ENCODE measurements around the gene IL36RN.

Gene IL36RN

DNA sequence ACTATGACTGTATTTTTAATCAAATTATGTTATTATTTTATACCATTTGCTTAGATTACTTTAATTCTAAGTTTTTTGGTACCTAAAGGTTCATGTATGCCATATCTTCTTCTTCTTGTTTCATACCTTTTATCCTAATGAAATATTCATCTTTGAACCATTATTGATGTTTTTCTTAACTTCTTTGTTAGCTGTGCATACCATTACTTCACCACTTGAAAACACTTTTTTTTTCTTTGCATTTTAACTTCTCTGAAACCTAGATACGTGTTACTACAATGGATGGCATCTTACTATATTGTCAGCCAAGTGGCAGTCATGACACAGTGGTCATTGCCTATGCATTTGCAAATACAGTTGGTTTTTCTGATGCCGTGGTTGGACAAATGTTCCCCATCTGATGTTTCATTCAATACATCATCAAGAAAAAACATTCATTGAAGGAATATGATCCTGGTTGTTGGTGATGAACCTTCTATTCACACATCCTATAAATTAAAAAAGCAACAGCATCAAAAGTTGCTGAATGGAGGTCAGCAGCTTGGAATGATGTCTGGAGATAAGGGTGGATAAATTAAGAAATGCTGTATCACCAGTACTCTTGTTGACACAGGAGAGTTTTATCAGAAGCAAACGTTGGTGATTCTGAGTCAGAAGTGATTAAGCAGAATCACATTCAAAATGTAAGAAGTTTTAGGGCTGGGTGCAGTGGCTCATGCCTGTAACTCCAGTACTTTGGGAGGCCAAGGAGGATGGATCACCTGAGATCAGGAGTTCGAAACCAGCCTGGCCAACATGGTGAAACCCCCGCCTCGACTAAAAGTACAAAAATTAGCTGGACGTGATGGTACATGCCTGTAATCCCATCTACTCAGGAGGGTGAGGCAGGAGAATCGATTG lies 46.3 kb upstream of the IL36RN start:
- no peak overlapping the region for H3K4me2 ChIP-seq (ENCODE audit: low read length)
- H3K4me3 ChIP-seq (ENCODE audit: low read length) = no peak overlapping the region
- no peaks in the 10 kb centered on the region for H3K36me3 ChIP-seq (replicated peaks; ENCODE audit: low read depth, low read length)
- no peak overlapping the region for H3K9ac ChIP-seq (ENCODE audit: low read length)
- no peaks in the 10 kb centered on the region for H4K20me1 ChIP-seq (ENCODE audit: insufficient read depth, low read length)
- TF ChIP-seq, protein P1, sequence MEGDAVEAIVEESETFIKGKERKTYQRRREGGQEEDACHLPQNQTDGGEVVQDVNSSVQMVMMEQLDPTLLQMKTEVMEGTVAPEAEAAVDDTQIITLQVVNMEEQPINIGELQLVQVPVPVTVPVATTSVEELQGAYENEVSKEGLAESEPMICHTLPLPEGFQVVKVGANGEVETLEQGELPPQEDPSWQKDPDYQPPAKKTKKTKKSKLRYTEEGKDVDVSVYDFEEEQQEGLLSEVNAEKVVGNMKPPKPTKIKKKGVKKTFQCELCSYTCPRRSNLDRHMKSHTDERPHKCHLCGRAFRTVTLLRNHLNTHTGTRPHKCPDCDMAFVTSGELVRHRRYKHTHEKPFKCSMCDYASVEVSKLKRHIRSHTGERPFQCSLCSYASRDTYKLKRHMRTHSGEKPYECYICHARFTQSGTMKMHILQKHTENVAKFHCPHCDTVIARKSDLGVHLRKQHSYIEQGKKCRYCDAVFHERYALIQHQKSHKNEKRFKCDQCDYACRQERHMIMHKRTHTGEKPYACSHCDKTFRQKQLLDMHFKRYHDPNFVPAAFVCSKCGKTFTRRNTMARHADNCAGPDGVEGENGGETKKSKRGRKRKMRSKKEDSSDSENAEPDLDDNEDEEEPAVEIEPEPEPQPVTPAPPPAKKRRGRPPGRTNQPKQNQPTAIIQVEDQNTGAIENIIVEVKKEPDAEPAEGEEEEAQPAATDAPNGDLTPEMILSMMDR (IDR thresholded peaks at IDR 0.05; ENCODE audit: low read depth, low read length) = no peak
- no peaks in the 10 kb centered on the region for H3K79me2 ChIP-seq (ENCODE audit: low read length)
- H3K4me1 ChIP-seq (ENCODE audit: low read length) = peaks cover 11% of the 10 kb centered on the region
- no peak overlapping the region for H2AFZ ChIP-seq (ENCODE audit: low read depth, low read length)
- no peaks in the 10 kb centered on the region for H3K27me3 ChIP-seq (ENCODE audit: low read depth, low read length)
- no peak overlapping the region for H3K27ac ChIP-seq (ENCODE audit: low read length)
- H3K9me3 ChIP-seq (ENCODE audit: insufficient read depth, low read length) = no peaks in the 10 kb centered on the region

DNA sequence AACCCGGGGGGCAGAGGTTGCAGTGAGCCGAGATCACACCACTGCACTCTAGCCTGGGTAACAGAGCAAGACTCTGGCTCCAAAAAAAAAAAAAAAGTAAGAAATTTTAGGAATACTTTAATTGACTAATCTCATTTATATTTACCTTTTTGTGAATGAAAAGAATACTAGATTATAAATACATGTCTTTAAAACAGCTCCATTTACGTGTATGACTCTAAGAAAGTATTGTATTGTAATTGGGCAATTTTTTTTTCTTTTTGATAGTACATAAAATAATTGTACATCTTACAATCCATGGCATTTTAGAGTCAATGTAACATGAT lies 45.7 kb upstream of the IL36RN start:
- TF ChIP-seq EZH2phosphoT487 (IDR thresholded peaks at IDR 0.05; ENCODE audit: low read depth) = no peak
- TF ChIP-seq, protein P1 (IDR thresholded peaks at IDR 0.05; ENCODE audit: low read depth, low read length) = no peak
- no peaks in the 10 kb centered on the region for H3K36me3 ChIP-seq (replicated peaks; ENCODE audit: low read depth, low read length)
- H3K4me2 ChIP-seq (ENCODE audit: low read length) = no peak overlapping the region
- H3K9me3 ChIP-seq (ENCODE audit: insufficient read depth, low read length) = no peaks in the 10 kb centered on the region
- no peak overlapping the region for H3K27ac ChIP-seq (ENCODE audit: low read length)
- H2AFZ ChIP-seq (ENCODE audit: low read depth, low read length) = no peak overlapping the region
- H3K4me3 ChIP-seq (ENCODE audit: low read length) = no peak overlapping the region
- H3K4me1 ChIP-seq (ENCODE audit: low read length) = peaks cover 11% of the 10 kb centered on the region
- H3K27me3 ChIP-seq (ENCODE audit: low read depth, low read length) = no peaks in the 10 kb centered on the region
- H3K9ac ChIP-seq (ENCODE audit: low read length) = no peak overlapping the region
- H3K79me2 ChIP-seq (ENCODE audit: low read length) = no peaks in the 10 kb centered on the region
- H4K20me1 ChIP-seq (ENCODE audit: insufficient read depth, low read length) = no peaks in the 10 kb centered on the region

DNA sequence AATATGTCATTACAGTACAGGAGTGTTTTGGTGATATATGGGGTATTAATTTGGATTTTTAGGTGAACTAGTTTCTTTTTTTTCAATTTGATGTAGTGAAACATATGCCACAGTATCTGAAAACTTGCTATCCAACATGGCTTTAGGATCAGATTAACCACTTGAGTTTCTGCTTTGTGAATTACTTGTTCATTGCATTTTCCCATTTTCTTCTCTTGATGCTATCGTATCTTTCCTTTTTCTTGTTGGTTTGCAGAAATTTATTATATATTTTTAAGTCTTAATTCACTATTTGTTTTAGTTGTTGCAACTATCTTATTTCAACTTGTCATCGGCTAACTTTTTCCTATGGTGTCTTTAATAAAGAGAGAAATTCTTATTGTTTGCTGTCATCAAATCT lies 44.9 kb upstream of the IL36RN start:
- TF ChIP-seq, protein P1 (IDR thresholded peaks at IDR 0.05; ENCODE audit: low read depth, low read length) = no peak
- TF ChIP-seq EZH2phosphoT487 (IDR thresholded peaks at IDR 0.05; ENCODE audit: low read depth) = no peak
- H3K4me1 ChIP-seq (ENCODE audit: low read length) = peaks cover 11% of the 10 kb centered on the region
- no peaks in the 10 kb centered on the region for H4K20me1 ChIP-seq (ENCODE audit: insufficient read depth, low read length)
- no peak overlapping the region for H3K4me2 ChIP-seq (ENCODE audit: low read length)
- no peak overlapping the region for H3K9ac ChIP-seq (ENCODE audit: low read length)
- H3K36me3 ChIP-seq (replicated peaks; ENCODE audit: low read depth, low read length) = no peaks in the 10 kb centered on the region
- peaks cover 8% of the 10 kb centered on the region; the same call in 1 of the 2 replicates for H3K27me3 ChIP-seq (ENCODE audit: low read depth, low read length)
- H2AFZ ChIP-seq (ENCODE audit: low read depth, low read length) = no peak overlapping the region
- no peaks in the 10 kb centered on the region for H3K79me2 ChIP-seq (ENCODE audit: low read length)
- H3K4me3 ChIP-seq (ENCODE audit: low read length) = no peak overlapping the region
- no peak overlapping the region for H3K27ac ChIP-seq (ENCODE audit: low read length)
- H3K9me3 ChIP-seq (ENCODE audit: insufficient read depth, low read length) = no peaks in the 10 kb centered on the region

DNA sequence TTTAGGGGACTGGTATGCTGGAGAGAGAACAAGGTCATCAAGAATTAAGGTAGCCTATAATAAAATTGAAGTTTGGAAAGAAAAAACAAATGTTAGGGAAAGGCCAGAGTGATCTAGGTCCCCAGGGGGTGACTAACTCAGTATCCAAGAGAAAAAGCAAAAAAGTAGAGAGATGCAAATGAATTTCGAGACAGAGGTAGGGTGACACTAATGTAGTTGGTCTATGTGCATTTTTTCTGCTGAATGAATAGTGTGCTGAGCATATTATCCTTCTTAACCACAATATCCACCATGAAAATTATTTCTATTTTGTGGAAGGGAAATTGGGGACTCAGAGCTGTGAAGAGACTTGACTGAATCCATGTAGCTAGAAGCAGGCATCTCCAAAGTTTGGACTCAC lies 44.0 kb upstream of the IL36RN start:
- H3K27ac ChIP-seq (ENCODE audit: low read length) = no peak overlapping the region

More for the DNA sequence above, 44.0 kb upstream of the IL36RN start:
- H4K20me1 ChIP-seq (ENCODE audit: insufficient read depth, low read length) = no peaks in the 10 kb centered on the region
- peaks cover 5% of the 10 kb centered on the region; the same call in 1 of the 2 replicates for H3K9me3 ChIP-seq (ENCODE audit: insufficient read depth, low read length)
- TF ChIP-seq, protein P1 (IDR thresholded peaks at IDR 0.05; ENCODE audit: low read depth, low read length) = no peak
- TF ChIP-seq EZH2phosphoT487 (IDR thresholded peaks at IDR 0.05; ENCODE audit: low read depth) = no peak
- H3K4me2 ChIP-seq (ENCODE audit: low read length) = no peak overlapping the region
- H3K27me3 ChIP-seq (ENCODE audit: low read depth, low read length) = peaks cover 9% of the 10 kb centered on the region; the same call in 1 of the 2 replicates
- H3K36me3 ChIP-seq (replicated peaks; ENCODE audit: low read depth, low read length) = peaks cover 2% of the 10 kb centered on the region
- no peak overlapping the region for H3K9ac ChIP-seq (ENCODE audit: low read length)
- H2AFZ ChIP-seq (ENCODE audit: low read depth, low read length) = no peak overlapping the region
- H3K4me1 ChIP-seq (ENCODE audit: low read length) = peaks cover 11% of the 10 kb centered on the region
- H3K4me3 ChIP-seq (ENCODE audit: low read length) = no peak overlapping the region
- no peaks in the 10 kb centered on the region for H3K79me2 ChIP-seq (ENCODE audit: low read length)
